HG02759 (cell line): ENCODE results near the gene RPP25L.

ENCODE experiments used
- ATAC-seq: cut with Tn5 transposase; IDR thresholded peaks from one replicate; pipeline ENCODE4 v1.9.1; 2021; ENCODE audit warnings: mild to moderate bottlenecking, moderate library complexity; ENCODE audit not compliant: unreplicated experiment

The RPP25L gene

GRCh38 chr9:34612788-34613390 is 992 bp upstream of the RPP25L start:
- peak; percentile 37 for ATAC-seq

DNA sequence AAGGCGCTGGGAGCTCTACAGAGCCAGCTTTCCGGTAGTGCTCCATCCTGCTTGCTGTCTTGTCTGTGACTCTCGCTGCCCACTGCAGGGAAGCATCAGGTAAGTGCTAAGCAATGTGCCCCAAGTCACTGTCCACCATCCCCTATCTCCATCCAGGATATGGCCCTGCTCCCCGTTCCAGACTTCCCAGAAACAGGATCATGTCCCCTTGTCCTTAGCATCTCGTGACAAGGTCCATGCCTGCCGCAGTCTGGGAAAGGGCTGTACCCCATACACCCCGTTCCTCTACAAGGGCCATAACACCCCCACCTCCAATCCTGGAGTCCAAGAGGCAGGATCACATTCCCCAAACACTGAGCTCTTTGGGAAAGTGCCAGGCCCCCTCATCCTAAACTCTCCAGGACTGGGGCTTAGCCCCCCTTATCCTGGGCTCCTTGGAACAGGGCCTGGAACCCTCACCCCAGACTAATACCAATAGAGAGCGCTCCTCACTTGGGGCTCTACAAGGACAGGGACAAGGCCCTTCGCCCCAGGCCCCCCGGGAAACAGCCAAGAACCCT is 566 bp downstream of the RPP25L start:
- no peak for ATAC-seq

- ATAC-seq = no peak
Measured at GRCh38 chr9:34610434-34611206, 1.3 kb downstream of the RPP25L start.

DNA sequence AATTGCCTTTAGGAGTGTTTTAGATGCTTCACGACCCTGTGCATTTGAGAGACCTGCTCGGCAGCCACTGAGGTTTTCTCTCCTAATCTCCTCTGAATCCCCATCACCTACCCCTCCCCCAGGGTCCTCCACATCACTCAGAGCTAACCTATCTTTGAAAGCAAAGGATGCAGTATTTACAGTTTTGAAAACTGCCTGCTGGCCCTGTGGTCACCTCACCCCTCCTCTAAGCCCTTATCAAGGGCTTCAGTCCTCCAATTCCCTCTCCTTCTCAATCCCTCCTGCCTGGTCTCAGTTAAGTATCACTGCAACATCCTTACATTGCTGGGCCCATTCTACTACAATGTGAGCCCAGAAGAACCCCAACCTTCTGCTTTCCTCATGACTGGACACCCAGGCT is 4.6 kb downstream of the RPP25L start:
- no peak for ATAC-seq

DNA sequence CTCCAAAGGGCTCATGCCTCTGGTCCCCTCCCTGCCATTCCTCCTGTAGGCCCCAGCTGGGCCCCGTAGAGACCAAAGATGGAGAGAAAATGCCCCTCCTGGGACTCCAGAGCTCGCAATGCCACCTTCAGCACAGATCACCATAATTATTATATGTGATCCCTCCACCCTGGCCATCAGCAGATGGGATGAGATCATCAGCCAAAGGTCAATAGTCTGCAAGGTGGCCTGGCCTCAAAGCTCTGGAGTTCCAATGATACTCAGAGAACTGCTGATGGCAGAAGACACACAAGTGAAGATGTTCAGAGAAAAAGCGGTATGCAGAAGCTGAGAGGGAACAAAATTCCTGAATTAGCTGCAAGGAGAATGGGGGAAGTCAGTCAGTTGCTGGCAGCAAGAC is 5.0 kb downstream of the RPP25L start:
- no peak for ATAC-seq

- ATAC-seq = no peak
Measured at GRCh38 chr9:34606190-34606589, 5.7 kb downstream of the RPP25L start.

GRCh38 chr9:34603610-34604231 is 8.2 kb downstream of the RPP25L start:
- peak; percentile 81 for ATAC-seq

DNA sequence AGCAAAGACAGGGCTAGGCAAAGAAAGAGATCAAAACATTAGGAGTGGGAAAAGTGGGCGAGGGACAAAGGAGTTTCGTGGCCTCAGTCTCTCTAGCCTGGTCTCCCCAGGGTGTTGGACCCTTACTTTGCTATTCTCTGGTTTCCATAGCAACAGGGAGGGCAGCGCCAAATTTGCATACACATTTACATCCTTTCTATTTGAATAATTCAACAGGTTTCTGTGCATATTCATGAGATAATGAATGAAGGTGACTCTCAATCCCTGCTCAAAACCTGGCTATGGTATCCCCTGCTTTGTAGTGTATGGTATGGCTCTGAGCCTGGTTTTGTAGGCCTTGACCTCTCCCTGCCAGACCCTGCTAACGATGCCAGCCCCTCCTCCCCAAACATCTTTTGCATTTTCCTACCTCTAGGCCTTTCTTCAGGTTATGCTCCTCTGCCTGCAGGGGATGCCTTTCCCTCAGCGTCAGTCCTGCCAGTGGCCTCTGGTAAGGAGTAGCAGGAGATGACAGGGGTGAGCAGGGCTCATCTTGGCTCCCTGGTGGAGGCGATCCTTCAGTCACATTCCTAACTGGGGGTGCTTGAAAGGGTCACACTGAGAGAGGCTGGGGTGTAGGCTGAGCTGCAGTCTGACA is 9.8 kb downstream of the RPP25L start:
- ATAC-seq = no peak

DNA sequence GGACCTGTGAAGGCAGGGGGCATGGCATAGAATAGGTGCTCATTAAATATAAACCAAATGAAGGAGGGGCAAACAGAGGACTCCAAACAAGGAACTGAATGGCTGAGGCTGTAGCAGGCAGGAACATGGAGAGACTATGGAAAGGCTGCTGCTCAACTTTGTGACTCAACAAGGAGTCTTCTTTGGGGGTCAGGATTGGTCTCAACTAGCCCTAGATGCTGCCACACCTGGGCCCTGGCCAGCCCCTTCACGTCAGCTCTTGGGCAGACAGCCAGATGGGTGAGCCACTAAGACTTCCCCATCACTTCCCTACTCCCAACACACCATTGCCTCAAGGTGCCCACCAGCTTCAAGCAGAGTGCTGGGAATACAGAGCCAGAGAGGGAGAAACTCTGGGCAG is 11.0 kb downstream of the RPP25L start:
- no peak for ATAC-seq

GRCh38 chr9:34599546-34599945 is 12.4 kb downstream of the RPP25L start:
- ATAC-seq = no peak

GRCh38 chr9:34594177-34594576 is 17.7 kb downstream of the RPP25L start:
- no peak for ATAC-seq

- no peak for ATAC-seq
Measured at GRCh38 chr9:34592895-34593601, 18.8 kb downstream of the RPP25L start.

DNA sequence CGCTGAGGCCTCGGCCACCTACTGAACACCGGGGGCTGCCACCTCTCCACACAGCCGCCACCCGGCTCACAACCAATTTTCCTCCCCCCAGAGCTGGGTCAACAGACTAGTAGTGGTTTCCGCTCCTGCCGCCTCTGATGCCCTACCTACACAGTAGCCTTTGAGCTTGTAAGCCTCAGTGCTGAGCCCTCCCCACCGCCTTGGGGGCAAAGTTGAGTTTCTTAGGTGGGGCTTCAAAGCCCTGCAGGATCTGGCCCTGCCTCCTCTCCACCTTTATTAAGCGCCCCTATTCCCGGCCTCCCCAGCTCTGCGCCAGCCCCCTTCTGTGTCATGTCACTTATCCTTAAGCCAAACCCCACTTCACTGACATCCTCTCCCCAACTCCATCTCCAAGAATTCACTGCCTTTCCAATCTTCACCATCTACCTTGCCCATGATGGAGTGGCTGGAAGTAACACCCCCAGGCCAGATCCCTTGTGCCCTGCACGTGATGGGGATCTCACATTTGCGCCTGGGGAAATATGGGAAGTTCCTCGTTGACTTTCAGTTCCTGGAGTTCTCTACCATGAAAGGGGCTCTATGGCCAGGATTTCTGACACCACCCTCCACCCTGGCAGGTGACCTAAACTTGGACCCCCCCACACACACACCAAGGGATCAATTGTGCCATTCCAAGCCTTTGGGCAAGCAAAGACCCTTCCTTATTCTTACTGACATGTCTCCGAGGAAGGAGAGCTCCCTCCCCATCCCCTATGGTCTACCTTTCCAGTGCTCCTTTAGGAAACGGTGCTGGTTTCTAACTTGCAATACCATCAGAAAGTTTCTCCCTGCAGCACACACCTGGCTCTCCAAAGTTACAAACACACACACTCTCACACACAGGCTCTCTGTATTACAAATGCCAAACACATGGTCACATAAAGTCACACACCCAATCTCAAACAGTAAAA is 19.7 kb downstream of the RPP25L start:
- ATAC-seq = no peak

- ATAC-seq = peak; percentile 71
Measured at GRCh38 chr9:34591248-34591916, 20.5 kb downstream of the RPP25L start.

DNA sequence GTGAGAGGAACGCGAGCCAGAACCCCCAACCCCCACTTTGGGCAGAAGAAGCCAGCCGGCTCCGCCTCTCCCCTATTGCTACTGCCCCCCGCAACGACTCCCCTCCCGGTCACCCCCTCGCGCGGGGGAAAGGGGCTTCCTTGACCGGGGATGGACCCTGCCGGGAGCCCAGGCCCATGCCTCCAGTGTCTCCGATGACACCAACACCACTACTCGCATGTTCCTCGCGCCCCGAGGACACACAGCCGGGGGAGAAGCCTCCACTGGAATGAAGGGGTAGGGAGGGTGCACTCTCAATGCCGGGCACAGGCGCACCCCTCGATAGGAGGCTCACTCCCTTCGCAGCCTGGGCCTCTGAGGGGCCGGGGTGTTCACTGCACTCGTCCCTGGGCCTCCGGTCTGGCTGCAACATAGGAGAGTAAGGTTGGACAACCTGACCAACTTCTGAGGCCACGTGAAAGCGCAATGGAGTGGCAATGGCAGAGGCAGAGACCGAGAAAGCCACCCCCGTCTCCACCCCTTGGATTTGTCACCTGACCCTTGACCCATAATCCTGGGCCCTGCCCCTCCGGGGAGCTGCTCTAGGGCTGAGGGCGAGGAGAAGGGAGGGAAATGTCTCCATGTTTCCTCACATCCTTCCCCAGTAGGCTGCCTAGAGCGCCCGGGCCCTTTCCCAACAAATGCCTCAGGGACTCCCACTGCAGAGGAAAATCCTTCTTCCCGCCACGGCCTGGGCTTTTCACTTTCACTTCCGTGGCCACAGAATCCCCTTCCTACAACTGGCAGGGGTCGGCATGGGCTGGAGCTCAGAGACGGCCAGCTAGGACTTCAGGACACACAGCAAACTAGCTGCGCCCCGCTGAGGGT is 21.3 kb downstream of the RPP25L start:
- no peak for ATAC-seq

- ATAC-seq = no peak
Measured at GRCh38 chr9:34589636-34590380, 22.1 kb downstream of the RPP25L start, which contains the start of gene CNTFR. Gene CNTFR (minus strand): TSS chr9:34589724. CDS start chr9:34568981, 20,743 bp downstream.
